ENCODE results near the gene AXL. TPM values are rescaled to one million over a fixed set of nuclear protein-coding genes. Genes with fewer than 3 reads are reported as not detected.

Gene AXL
- total RNA-seq, 1 donor from 2014 or later: 214 TPM

- H3K27ac Mint-ChIP-seq (ENCODE audit: unreplicated experiment): peak overlapping the region; percentile 100
- peaks cover 43% of the 10 kb centered on the region for H3K4me1 Mint-ChIP-seq (ENCODE audit: low read depth)
- H3K4me3 Mint-ChIP-seq (ENCODE audit: unreplicated experiment): peak overlapping the region; percentile 88
- DNase-seq (ENCODE audit: low spot score): no peak
- no peaks in the 10 kb centered on the region for H3K9me3 Mint-ChIP-seq (ENCODE audit: low read depth)
- peaks cover 8% of the 10 kb centered on the region for H3K36me3 Mint-ChIP-seq (ENCODE audit: low read depth)
- no peak for TF ChIP-seq CTCF (IDR thresholded peaks at IDR 0.05)
- H3K27me3 Mint-ChIP-seq (ENCODE audit: low read depth): no peaks in the 10 kb centered on the region
These were observed 44.2 kb downstream of the AXL start for GRCh38 chr19:41263042-41263849.

- Mint-ChIP-seq H3K27ac (ENCODE audit: unreplicated experiment) (peak within 1 kb of the TSS; percentile 100), H3K27me3 (ENCODE audit: low read depth) (no peaks in the 10 kb centered on the region), H3K9me3 (ENCODE audit: low read depth) (no peaks in the 10 kb centered on the region), H3K4me1 (ENCODE audit: low read depth) (peaks cover 43% of the 10 kb centered on the region), H3K4me3 (ENCODE audit: unreplicated experiment) (peak within 1 kb of the TSS; percentile 99), H3K36me3 (ENCODE audit: low read depth) (peaks cover 5% of the 10 kb centered on the region)
- TF ChIP-seq CTCF (IDR thresholded peaks at IDR 0.05): peak; percentile 77
- peak; percentile 99 for DNase-seq (ENCODE audit: low spot score)
These were observed 45.0 kb downstream of the AXL start, which contains the start of gene HNRNPUL1 for GRCh38 chr19:41263850-41264580. Gene HNRNPUL1 (plus strand): TSS chr19:41264372. CDS start chr19:41264504, 132 bp downstream.

- H3K9me3 Mint-ChIP-seq (ENCODE audit: low read depth): no peaks in the 10 kb centered on the region
- TF ChIP-seq CTCF (IDR thresholded peaks at IDR 0.05): peak; percentile 48
- DNase-seq (ENCODE audit: low spot score): no peak
- H3K36me3 Mint-ChIP-seq (ENCODE audit: low read depth): peaks cover 2% of the 10 kb centered on the region
- no peaks in the 10 kb centered on the region for H3K27me3 Mint-ChIP-seq (ENCODE audit: low read depth)
- H3K4me3 Mint-ChIP-seq (ENCODE audit: unreplicated experiment): peak overlapping the region; percentile 99
- peak overlapping the region; percentile 100 for H3K27ac Mint-ChIP-seq (ENCODE audit: unreplicated experiment)
- H3K4me1 Mint-ChIP-seq (ENCODE audit: low read depth): peaks cover 43% of the 10 kb centered on the region
These were observed 45.8 kb downstream of the AXL start for GRCh38 chr19:41264581-41265394.

- no peak for DNase-seq (ENCODE audit: low spot score)
- TF ChIP-seq CTCF (IDR thresholded peaks at IDR 0.05): no peak
- Mint-ChIP-seq H3K9me3 (ENCODE audit: low read depth) (no peaks in the 10 kb centered on the region), H3K27me3 (ENCODE audit: low read depth) (no peaks in the 10 kb centered on the region), H3K36me3 (ENCODE audit: low read depth) (no peaks in the 10 kb centered on the region), H3K4me3 (ENCODE audit: unreplicated experiment) (peak overlapping the region; percentile 99), H3K27ac (ENCODE audit: unreplicated experiment) (peak overlapping the region; percentile 96), H3K4me1 (ENCODE audit: low read depth) (peaks cover 43% of the 10 kb centered on the region)
These were observed 46.6 kb downstream of the AXL start for GRCh38 chr19:41265395-41266153.
